HG03575 (cell line): ENCODE data around the gene LY6G5C.
"Not testable (repeated sequence)": the region's sequence is repeated elsewhere in the genome, so short reads cannot be mapped to it uniquely, and the experiment has no call there.

Source experiments
- ATAC-seq: cut with Tn5 transposase; IDR thresholded peaks from one replicate; pipeline ENCODE4 v1.9.1; 2021; ENCODE audit not compliant: unreplicated experiment, insufficient number of reproducible peaks, low FRiP score; ENCODE audit errors: extremely low read depth

LY6G5C gene

DNA sequence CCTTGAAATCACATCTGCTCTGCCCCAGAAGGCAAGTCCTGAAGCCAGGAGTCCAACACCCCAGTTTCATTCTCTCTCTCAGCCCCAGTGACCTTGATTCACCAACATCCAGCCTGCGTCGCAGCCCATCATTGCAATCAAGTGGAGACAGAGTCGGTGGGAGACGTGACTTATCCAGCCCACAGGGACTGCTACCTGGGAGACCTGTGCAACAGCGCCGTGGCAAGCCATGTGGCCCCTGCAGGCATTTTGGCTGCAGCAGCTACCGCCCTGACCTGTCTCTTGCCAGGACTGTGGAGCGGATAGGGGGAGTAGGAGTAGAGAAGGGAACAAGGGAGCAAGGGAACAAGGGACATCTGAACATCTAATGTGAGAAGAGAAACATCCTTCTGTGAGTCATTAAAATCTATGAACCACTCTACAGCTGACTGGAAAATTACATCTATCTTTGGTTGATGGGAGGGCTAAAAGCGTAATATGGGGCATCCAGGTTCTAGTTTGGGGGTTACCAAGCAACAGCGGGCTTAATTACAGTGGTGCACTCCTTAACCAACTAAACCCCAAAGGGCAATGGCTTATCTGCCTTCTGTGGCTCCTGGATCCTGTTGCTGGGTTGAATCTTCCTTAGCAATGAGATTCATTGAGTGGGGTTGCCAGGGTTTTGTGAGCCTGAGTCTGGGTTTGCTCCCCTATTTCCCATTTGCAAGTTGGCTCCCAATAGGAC is 36.8 kb upstream of the LY6G5C start:
- no peak for ATAC-seq

- ATAC-seq = no peak
Observed at GRCh38 chr6:31715022-31715958, 34.4 kb upstream of the LY6G5C start, which contains the start of gene LY6G6D. Gene LY6G6D (plus strand): TSS chr6:31715348. CDS start chr6:31715356, 8 bp downstream.

DNA sequence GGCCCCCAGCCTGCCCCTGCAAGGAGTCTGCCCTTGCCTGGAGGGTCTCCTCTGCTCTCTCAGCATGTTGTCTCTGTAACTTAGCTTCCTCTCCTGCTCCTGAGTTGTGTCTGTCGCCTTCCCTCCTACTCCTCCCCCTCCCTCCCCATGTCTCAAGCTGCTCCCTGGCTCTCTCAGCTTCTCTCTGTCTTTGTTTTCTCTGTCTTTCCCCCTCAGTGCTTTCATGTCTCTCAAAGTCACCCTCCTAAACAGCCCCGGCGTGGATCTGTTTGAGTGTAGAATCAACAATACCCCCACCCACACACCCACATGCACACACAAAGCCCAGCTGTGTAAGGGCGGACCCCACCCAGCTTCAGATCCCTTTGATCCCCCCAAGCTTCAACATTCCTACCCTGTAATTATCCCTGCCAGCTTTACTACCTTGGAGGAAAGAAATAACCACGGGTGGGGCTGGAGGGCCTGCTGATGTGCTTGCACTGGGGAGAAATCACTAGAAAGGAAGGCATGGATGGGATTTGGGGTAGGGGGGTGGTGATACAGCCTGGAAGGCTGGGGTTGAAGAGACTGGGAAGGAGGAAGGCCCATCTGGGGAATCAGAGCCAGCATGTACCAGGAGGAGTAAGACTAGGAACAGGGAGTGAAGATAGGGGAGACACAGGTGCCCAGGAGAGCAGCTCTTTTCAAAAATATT is 33.3 kb upstream of the LY6G5C start:
- no peak for ATAC-seq

DNA sequence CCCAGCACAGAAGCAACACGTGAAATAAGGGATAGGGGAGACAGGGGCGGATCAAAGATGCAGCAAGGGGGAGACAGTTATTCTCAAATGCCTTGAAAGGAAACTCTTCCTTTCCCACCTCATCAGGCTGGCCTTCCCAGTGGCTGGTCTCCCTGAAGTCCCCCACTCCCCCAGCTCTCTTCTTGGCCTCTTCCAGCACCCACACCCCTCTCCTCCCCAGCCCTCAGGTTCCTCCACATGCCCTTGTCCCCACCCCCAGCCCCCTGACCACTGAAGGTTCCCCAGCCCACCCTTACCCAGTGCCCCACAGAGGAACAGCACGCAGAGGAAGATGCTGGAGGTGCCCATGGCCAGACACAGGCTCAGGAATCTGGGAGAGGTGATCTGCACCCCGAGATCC is 32.6 kb upstream of the LY6G5C start:
- ATAC-seq = no peak

- no peak for ATAC-seq
Observed at GRCh38 chr6:31712296-31712695, 31.4 kb upstream of the LY6G5C start.

DNA sequence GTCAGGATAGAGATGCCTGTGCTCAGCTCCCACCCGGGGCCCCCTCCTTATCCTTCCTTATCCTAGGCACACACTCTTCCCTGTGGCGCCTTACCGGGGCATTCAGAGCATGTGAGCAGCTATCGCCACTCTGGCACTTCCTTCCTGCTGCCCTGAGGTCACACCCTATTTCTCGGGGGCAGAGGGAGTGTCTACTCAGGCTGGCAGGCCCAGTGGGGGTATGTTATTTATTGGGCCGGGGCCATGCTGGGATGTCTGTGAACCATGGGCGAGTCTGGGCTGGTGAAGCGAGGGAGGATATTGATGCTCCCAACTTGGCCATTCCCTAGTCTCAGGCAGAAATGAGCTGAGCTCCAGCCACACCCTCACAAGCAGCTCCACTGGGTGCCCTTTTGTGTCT is 30.4 kb upstream of the LY6G5C start:
- no peak for ATAC-seq

DNA sequence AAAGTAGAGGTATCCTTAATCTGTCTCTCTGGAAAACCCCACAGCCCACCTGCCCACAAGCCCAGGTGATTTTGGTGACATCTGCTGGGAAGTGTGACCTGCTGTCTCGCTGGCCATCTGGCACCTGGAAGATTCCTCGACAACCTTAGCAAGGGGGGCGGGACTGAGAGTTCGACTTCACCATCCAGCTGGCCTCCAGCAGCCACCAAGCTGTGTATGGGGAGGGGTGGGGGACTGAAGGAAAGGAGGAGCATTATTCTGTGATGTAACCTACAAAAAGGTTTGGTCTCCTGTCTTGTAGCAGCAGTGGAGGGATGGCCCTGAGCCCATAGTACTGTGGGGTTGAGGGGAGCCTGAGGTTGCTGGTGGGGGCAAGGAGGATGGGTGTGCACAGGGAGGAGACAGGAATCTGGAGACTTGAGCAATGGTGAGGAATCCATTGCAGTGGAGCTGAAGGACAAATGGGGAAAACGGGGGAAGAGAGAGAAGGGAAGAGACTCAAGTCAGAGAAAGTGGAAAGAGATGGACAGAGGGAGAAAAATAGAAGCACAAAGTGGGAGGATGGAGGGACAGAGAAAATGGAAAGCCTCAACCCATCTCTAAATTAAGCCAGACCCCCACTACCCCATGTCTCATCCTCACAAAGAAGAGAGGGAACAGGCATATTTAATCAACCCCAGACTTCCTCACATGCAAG is 29.8 kb upstream of the LY6G5C start:
- no peak for ATAC-seq

- ATAC-seq = not testable (repeated sequence)
Observed at GRCh38 chr6:31709157-31709556, 28.3 kb upstream of the LY6G5C start.

DNA sequence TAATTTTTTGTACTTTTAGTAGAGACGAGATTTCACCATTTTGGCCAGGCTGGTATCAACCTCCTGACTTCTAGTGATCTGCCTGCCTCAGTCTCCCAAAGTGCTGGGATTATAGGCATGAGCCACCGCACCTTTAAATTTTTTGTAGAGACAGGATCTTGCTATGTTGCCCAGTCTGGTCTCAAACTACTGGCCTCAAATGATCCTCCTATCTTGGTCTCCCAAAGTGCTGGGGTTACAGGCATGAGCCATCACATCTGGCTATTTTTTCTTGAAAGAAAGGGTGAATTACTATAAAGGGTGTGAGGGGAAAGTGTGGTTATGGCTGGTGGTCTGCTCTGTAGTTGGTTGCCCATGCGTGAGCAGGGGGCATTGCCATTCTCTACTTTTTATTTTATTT is 27.4 kb upstream of the LY6G5C start:
- ATAC-seq = no peak

DNA sequence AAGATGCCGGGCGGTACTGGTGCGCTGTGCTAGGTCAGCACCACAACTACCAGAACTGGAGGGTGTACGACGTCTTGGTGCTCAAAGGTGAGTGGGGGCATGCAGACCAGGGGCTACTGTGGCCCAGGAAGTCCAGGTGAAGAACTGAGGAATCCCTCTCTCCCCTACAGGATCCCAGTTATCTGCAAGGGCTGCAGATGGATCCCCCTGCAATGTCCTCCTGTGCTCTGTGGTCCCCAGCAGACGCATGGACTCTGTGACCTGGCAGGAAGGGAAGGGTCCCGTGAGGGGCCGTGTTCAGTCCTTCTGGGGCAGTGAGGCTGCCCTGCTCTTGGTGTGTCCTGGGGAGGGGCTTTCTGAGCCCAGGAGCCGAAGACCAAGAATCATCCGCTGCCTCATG is 26.8 kb upstream of the LY6G5C start:
- ATAC-seq = no peak

DNA sequence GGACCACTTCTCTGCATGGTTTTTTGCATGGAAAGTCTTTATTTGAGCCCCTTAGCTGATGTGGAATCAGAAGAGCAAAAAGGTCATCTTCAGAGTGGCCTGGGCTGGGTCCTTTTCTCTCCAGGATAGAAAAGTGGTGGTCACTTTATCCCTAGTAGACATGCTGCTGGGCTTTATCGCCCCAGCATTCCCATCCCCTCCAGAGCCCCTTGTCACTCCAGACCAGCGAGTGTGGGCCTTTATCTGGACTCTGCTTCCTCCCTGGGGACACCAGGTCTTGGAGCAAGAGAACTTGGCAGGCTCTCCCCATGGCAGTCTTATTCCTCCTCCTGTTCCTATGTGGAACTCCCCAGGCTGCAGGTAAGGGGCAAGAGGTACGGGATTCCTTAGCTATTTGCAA is 25.7 kb upstream of the LY6G5C start, which contains the start of gene LY6G6F:
Gene LY6G6F (plus strand): TSS at position 268 of the 400 bp plus-strand sequence. CDS start 41 bp downstream, at position 309.
- no peak for ATAC-seq

GRCh38 chr6:31705931-31706330 is 25.1 kb upstream of the LY6G5C start:
- no peak for ATAC-seq

GRCh38 chr6:31702819-31703716 is 22.2 kb upstream of the LY6G5C start, which contains the start of gene ABHD16A:
Gene ABHD16A (minus strand): TSS chr6:31703324. CDS start chr6:31703281, 43 bp downstream.
- ATAC-seq = no peak

DNA sequence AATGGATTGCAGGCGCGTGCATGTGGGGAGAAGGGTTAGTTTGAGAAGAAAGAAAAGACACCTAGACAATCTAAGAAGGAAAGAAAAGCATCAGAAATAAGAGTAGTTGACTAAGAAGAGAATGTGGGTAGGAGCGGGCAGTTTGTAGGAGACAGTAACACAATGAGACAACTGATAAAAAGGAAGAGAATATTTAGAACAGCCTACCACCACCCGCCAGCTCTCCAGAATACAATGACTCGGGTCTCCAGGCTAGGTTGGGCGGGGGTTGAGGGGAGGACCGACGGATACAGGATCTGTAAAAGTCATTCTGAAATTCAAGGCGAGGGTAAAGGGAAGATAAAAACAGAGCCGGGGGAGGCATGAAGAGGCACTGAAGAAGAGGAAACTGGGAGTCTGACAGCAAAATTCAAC is 21.5 kb upstream of the LY6G5C start:
- no peak for ATAC-seq

GRCh38 chr6:31701666-31702404 is 21.0 kb upstream of the LY6G5C start:
- ATAC-seq = no peak

DNA sequence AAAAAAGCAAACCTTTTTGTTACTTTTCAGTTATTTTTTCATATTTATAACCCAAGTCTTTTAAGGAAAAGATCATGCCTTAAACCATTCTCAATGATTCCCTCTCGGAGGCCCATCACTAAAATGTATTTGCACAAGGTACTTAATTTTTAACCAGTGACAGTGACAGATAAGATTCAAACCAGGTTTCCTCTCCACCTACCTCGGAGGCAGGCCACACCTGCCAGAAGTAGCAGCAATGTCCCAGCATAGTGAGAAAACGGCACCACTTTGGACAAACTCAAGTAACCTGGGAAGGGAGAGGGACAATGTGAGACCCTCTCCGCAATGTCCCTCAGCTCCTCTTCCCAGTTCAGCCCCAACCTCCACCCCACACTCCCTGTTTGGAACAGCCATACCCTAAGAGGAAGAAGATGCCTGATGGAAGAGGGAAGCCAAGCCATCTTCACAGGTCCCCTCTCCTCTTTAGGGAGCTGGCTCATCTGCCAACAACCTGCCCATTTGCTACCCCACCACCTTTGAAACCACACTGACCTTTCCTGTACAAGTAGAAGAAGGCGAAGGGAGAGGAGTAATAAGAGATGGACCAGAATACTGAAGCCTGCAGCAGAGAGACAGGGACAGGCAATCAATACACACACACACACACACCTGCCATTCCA is 20.0 kb upstream of the LY6G5C start:
- no peak for ATAC-seq

- ATAC-seq = no peak
Observed at GRCh38 chr6:31697555-31697954, 16.7 kb upstream of the LY6G5C start.
